WTC11 (cell line): Measurements from ENCODE around the gene XPNPEP1. TPM values are rescaled to one million over a fixed set of nuclear protein-coding genes. Genes with fewer than 3 reads are reported as not detected.

Experiments used
- ATAC-seq: fragments of 200-7000 bp; cut with Tn5 transposase; 2 replicates; pipeline ENCODE4 v1.10.0; 2021; ENCODE audit warnings: mild to moderate bottlenecking, moderate library complexity
- CTCF ChIA-PET: fragments of 300-600 bp; sonication (Branson Sonifier 250); formaldehyde crosslinking; loops from one replicate; lab custom pipeline; 2021; ENCODE audit warnings: antibody characterized with exemption; lab: Charles Lee
- POLR2A ChIA-PET: fragments of 350-600 bp; sonication (Branson Sonifier 250); formaldehyde crosslinking; loops from one replicate; lab custom pipeline; 2021; ENCODE audit warnings: antibody characterized with exemption; lab: Charles Lee
- DNase-seq: peaks from one replicate; pipeline ENCODE4 v3.0.0; 2021; ENCODE audit warnings: low spot score
- H3K27ac Mint-ChIP-seq: 2 replicates; pipeline ENCODE4 v1.8.0; 2021; ENCODE audit warnings: mixed read lengths
- H3K27me3 Mint-ChIP-seq: 2 replicates; pipeline ENCODE4 v1.8.0; 2021; ENCODE audit warnings: low read depth, mild to moderate bottlenecking, moderate library complexity, mixed read lengths
- H3K36me3 Mint-ChIP-seq: 2 replicates; pipeline ENCODE4 v1.8.0; 2021; ENCODE audit warnings: mixed read lengths
- H3K4me1 Mint-ChIP-seq: 2 replicates; pipeline ENCODE4 v1.8.0; 2022; ENCODE audit warnings: mixed read lengths
- H3K4me3 Mint-ChIP-seq: 2 replicates; pipeline ENCODE4 v1.8.0; 2021; ENCODE audit warnings: mild to moderate bottlenecking, moderate library complexity, mixed read lengths
- H3K9me3 Mint-ChIP-seq: 2 replicates; pipeline ENCODE4 v1.8.0; 2021; ENCODE audit warnings: mixed read lengths
- AR ChIP-seq: fragments of 250-450 bp; sonication (Bioruptor Pico); IDR thresholded peaks from 2 replicates; pipeline ENCODE4 v1.9.0; 2021; ENCODE audit warnings: mild to moderate bottlenecking
- CBFB ChIP-seq: sonication (generic); formaldehyde crosslinking; IDR thresholded peaks from 2 replicates; pipeline ENCODE4 v1.8.1; 2022; ENCODE audit warnings: mild to moderate bottlenecking, low read depth, missing genetic modification reagents
- CREB1 ChIP-seq: sonication (generic); formaldehyde crosslinking; IDR thresholded peaks from 2 replicates; pipeline ENCODE4 v1.8.0; 2023; ENCODE audit warnings: mild to moderate bottlenecking, missing genetic modification reagents
- CREM ChIP-seq: sonication (generic); formaldehyde crosslinking; IDR thresholded peaks from 2 replicates; pipeline ENCODE4 v1.8.1; 2022; ENCODE audit warnings: mild to moderate bottlenecking, missing genetic modification reagents, moderate library complexity
- FOXK1 ChIP-seq: sonication (generic); formaldehyde crosslinking; IDR thresholded peaks from 2 replicates; pipeline ENCODE4 v1.8.0; 2022; ENCODE audit warnings: mild to moderate bottlenecking, moderate library complexity, missing genetic modification reagents
- GTF2I ChIP-seq: fragments of 250-450 bp; sonication (Bioruptor Pico); conservative IDR thresholded peaks from 2 replicates; pipeline ENCODE4 v1.4.0; 2021; ENCODE audit warnings: mild to moderate bottlenecking
- KAT7 ChIP-seq: sonication (generic); formaldehyde crosslinking; IDR thresholded peaks from 2 replicates; pipeline ENCODE4 v1.8.1; 2023; ENCODE audit warnings: missing genetic modification reagents, mild to moderate bottlenecking, borderline replicate concordance
- PRRX2 ChIP-seq: fragments of 250-450 bp; sonication (Bioruptor Pico); IDR thresholded peaks from 2 replicates; pipeline ENCODE4 v1.8.0; 2021; ENCODE audit warnings: mild to moderate bottlenecking
- RORB ChIP-seq: fragments of 250-450 bp; sonication (Bioruptor Pico); IDR thresholded peaks from 2 replicates; pipeline ENCODE4 v1.9.0; 2021; ENCODE audit warnings: mild to moderate bottlenecking
- SMAD4 ChIP-seq: sonication (generic); formaldehyde crosslinking; IDR thresholded peaks from 2 replicates; pipeline ENCODE4 v1.8.0; 2022; ENCODE audit warnings: mild to moderate bottlenecking, missing genetic modification reagents
- TCF7 ChIP-seq: sonication (generic); formaldehyde crosslinking; IDR thresholded peaks from 2 replicates; pipeline ENCODE4 v1.8.0; 2022; ENCODE audit warnings: mild to moderate bottlenecking, low read depth, missing genetic modification reagents, moderate library complexity
- TEAD1 ChIP-seq: sonication (generic); formaldehyde crosslinking; IDR thresholded peaks from 2 replicates; pipeline ENCODE4 v1.8.0; 2022; ENCODE audit warnings: mild to moderate bottlenecking, missing genetic modification reagents
- TP53 ChIP-seq: sonication (generic); formaldehyde crosslinking; IDR thresholded peaks from 2 replicates; pipeline ENCODE4 v1.8.1; 2023; ENCODE audit warnings: mild to moderate bottlenecking, missing genetic modification reagents
- ZNF121 ChIP-seq: sonication (generic); formaldehyde crosslinking; IDR thresholded peaks from 2 replicates; pipeline ENCODE4 v1.8.0; 2023; ENCODE audit warnings: missing genetic modification reagents
- ZNF423 ChIP-seq: fragments of 250-450 bp; sonication (Bioruptor Pico); IDR thresholded peaks from 2 replicates; pipeline ENCODE4 v2.1.2; 2022; ENCODE audit warnings: mild to moderate bottlenecking, moderate library complexity
- ZNF671 ChIP-seq: fragments of 250-450 bp; sonication (Bioruptor Pico); IDR thresholded peaks from 2 replicates; pipeline ENCODE4 v1.8.0; 2021; ENCODE audit warnings: mild to moderate bottlenecking
- ZSCAN18 ChIP-seq: fragments of 250-450 bp; sonication (Bioruptor Pico); IDR thresholded peaks from 2 replicates; pipeline ENCODE4 v2.1.2; 2022; ENCODE audit warnings: mild to moderate bottlenecking, moderate library complexity
- total RNA-seq: library from RNA; stranded (reverse); gene quantifications from 3 replicates; pipeline ENCODE4 v1.2.3, GENCODE V29; 2021
- TF ChIP-seq, protein P1 (sequence below): sonication (generic); formaldehyde crosslinking; IDR thresholded peaks from 2 replicates; pipeline ENCODE4 v1.8.1; 2023; ENCODE audit warnings: mild to moderate bottlenecking, missing genetic modification reagents
- TF ChIP-seq, protein P2 (sequence below): sonication (generic); formaldehyde crosslinking; IDR thresholded peaks from 2 replicates; pipeline ENCODE4 v1.8.0; 2022; ENCODE audit warnings: mild to moderate bottlenecking, missing genetic modification reagents
- TF ChIP-seq, protein P3 (sequence below): sonication (generic); formaldehyde crosslinking; IDR thresholded peaks from 2 replicates; pipeline ENCODE4 v1.8.0; 2022; ENCODE audit warnings: mild to moderate bottlenecking, missing genetic modification reagents

The XPNPEP1 gene
- total RNA-seq, 1 experiment from 2014 or later = 59.3 TPM

DNA sequence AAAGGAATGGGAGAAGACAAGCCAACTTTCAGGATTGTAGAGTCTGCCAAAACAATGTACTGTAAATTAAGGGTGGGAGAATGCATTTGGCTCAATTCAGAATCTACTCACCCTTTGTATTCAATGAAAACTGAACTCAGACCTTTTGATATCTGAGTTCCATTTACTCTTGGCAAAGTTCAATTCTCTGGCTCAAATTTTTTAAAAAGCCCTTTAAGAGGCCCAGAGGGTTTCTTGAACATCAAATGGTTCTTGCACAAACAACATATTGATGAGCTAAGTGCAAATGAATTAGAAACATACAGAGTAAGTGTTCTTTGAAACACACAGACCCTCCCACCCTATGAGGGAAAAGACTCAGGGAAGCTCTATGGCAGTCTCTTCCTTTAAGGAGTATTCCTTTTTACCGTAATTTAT lies 5.2 kb upstream of the XPNPEP1 start (continued):
- TF ChIP-seq, protein P1, sequence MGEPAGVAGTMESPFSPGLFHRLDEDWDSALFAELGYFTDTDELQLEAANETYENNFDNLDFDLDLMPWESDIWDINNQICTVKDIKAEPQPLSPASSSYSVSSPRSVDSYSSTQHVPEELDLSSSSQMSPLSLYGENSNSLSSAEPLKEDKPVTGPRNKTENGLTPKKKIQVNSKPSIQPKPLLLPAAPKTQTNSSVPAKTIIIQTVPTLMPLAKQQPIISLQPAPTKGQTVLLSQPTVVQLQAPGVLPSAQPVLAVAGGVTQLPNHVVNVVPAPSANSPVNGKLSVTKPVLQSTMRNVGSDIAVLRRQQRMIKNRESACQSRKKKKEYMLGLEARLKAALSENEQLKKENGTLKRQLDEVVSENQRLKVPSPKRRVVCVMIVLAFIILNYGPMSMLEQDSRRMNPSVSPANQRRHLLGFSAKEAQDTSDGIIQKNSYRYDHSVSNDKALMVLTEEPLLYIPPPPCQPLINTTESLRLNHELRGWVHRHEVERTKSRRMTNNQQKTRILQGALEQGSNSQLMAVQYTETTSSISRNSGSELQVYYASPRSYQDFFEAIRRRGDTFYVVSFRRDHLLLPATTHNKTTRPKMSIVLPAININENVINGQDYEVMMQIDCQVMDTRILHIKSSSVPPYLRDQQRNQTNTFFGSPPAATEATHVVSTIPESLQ (CRISPR knock-in tag) = no peak

DNA sequence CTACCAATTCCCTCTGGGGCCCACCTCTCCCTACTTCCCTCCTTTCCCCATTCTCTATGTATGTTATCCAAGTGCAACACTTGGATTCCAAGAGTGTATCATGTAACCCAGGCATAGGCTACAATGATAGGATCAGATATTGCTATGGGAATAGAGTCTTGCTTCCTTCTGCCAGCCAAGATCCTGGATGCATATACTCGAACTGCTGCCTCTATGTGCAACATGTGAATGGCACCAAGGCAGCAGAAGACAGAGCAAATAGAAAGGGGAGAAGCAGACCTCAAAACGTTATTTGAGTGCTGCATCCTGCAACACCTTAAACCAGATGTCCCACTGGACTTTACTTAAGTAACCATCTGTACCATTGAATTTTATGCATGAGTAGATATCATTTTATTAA lies 3.5 kb upstream of the XPNPEP1 start:
- CTCF ChIA-PET = no interaction called here

DNA sequence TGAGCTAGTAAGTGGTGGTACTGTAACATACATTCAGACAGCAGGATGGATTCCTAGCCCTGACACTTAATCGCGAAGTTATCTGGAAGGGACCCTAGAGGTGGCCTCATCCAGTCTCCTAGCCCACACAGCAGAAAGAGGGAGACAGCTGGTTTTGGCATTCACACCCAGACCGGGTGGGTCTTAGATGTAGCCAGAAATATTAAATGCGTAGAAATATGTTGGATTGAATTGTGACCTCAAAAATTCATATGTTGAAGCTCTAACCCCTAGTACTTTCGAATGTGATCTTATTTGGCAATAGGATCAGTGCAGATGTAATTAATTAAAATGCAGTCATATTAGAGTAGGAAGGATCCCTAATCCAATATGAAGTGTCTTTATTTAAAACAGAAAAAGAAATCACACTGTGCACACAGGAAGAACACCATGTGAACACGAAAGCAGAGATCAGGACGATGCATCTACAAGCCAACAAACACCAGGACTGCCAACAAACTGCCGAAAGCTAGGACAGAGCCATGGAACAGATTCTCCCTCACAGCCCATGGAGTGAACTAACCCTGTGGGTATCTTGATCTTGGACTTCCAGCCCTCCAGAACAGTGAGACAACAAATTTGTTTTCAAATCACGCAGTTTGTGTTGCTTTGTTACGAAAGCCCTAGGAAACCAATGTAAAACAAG lies 2.9 kb upstream of the XPNPEP1 start:
- H3K27ac Mint-ChIP-seq = no peak overlapping the region
- no peak for ATAC-seq

More for the DNA sequence above, 3.5 kb upstream of the XPNPEP1 start:
- H3K27ac Mint-ChIP-seq = no peak overlapping the region
- POLR2A ChIA-PET = no interaction called here
- peaks cover 58% of the 10 kb centered on the region for H3K4me1 Mint-ChIP-seq
- DNase-seq (no peak), ATAC-seq (no peak)
- peaks cover 17% of the 10 kb centered on the region for H3K27me3 Mint-ChIP-seq
- H3K4me3 Mint-ChIP-seq = no peak overlapping the region
- TF ChIP-seq ZNF121 (no peak), ZNF671 (CRISPR knock-in tag) (no peak), ZNF423 (CRISPR knock-in tag) (no peak), CREB1 (CRISPR knock-in tag) (no peak)
- peaks cover 6% of the 10 kb centered on the region; the same call in 1 of the 2 replicates for H3K36me3 Mint-ChIP-seq
- peaks cover 9% of the 10 kb centered on the region for H3K9me3 Mint-ChIP-seq

More for the DNA sequence above, 2.9 kb upstream of the XPNPEP1 start:
- TF ChIP-seq, protein P2, sequence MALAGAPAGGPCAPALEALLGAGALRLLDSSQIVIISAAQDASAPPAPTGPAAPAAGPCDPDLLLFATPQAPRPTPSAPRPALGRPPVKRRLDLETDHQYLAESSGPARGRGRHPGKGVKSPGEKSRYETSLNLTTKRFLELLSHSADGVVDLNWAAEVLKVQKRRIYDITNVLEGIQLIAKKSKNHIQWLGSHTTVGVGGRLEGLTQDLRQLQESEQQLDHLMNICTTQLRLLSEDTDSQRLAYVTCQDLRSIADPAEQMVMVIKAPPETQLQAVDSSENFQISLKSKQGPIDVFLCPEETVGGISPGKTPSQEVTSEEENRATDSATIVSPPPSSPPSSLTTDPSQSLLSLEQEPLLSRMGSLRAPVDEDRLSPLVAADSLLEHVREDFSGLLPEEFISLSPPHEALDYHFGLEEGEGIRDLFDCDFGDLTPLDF (CRISPR knock-in tag) = no peak
- no peak for TF ChIP-seq TCF7 (CRISPR knock-in tag)
- no peak for TF ChIP-seq TEAD1
- no peak for TF ChIP-seq RORB (CRISPR knock-in tag)
- TF ChIP-seq, protein P3, sequence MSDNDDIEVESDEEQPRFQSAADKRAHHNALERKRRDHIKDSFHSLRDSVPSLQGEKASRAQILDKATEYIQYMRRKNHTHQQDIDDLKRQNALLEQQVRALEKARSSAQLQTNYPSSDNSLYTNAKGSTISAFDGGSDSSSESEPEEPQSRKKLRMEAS (CRISPR knock-in tag) = no peak
- no peak for TF ChIP-seq ZNF121
- TF ChIP-seq CREM (CRISPR knock-in tag) = no peak
- TF ChIP-seq GTF2I (CRISPR knock-in tag) = no peak
- no peak for TF ChIP-seq TP53 (CRISPR knock-in tag)
- no peak for TF ChIP-seq PRRX2 (CRISPR knock-in tag)
- TF ChIP-seq ZSCAN18 (CRISPR knock-in tag) = no peak
- TF ChIP-seq CBFB (CRISPR knock-in tag) = no peak
- no peak for TF ChIP-seq KAT7 (CRISPR knock-in tag)
- no peak for TF ChIP-seq AR
- no peak for TF ChIP-seq SMAD4 (CRISPR knock-in tag)
- TF ChIP-seq FOXK1 (CRISPR knock-in tag) = no peak
- Mint-ChIP-seq H3K4me3 (no peak overlapping the region), H3K9me3 (peaks cover 9% of the 10 kb centered on the region), H3K4me1 (peaks cover 58% of the 10 kb centered on the region), H3K27me3 (peaks cover 17% of the 10 kb centered on the region), H3K36me3 (peaks cover 6% of the 10 kb centered on the region; the same call in 1 of the 2 replicates)
- DNase-seq = no peak
- ChIA-PET POLR2A (no interaction called here), CTCF (no interaction called here)
